Ovary (tissue), 9 donors: Measurements from ENCODE around the gene CYB561A3. TPM values are rescaled to one million over a fixed set of nuclear protein-coding genes. Genes with fewer than 3 reads are reported as not detected.

Experiments
- DNase-seq, 5 donors: peaks; one replicate each; pipeline ENCODE4 v3.0.0-alpha.2; 2019 to 2020
- H3K27ac ChIP-seq, 2 donors: fragments of 200-600 bp; one replicate each; pipeline versions ENCODE4 v1.5.1 to v1.8.0; 2019 to 2022
- H3K27me3 ChIP-seq: fragments of 200-600 bp; one replicate; pipeline ENCODE4 v1.8.0; 2022
- H3K36me3 ChIP-seq: fragments of 200-600 bp; sonication (generic); one replicate; pipeline ENCODE4 v1.5.1; 2019
- H3K4me1 ChIP-seq: one replicate; pipeline ENCODE4 v1.8.1; 2013; ENCODE audit warnings: mild to moderate bottlenecking, moderate library complexity; ENCODE audit not compliant: insufficient read depth
- H3K4me3 ChIP-seq: fragments of 200-600 bp; sonication (generic); one replicate; pipeline ENCODE4 v1.5.1; 2017
- H3K9me3 ChIP-seq, 2 donors: fragments of 200-600 bp in 1 of 2; sonication (generic) in 1 of 2; one replicate each; pipeline versions ENCODE4 v1.5.1 to v1.8.1; 2013 to 2019; ENCODE audit warnings: mild to moderate bottlenecking in 1 of 2, moderate library complexity in 1 of 2
- CTCF ChIP-seq, 3 donors: fragments of 450-650 bp in 2 of 3; fragments of 200-600 bp in 1 of 3; IDR thresholded peaks; one replicate each; pipeline versions ENCODE4 v1.5.1 to v1.8.0; 2016 to 2022; ENCODE audit warnings: antibody characterized with exemption in 3 of 3, mild to moderate bottlenecking in 1 of 3
- EP300 ChIP-seq: sonication (generic); formaldehyde crosslinking; IDR thresholded peaks from one replicate; pipeline ENCODE4 v1.6.1; 2017; ENCODE audit warnings: antibody characterized with exemption
- POLR2A ChIP-seq: fragments of 450-650 bp; IDR thresholded peaks from one replicate; pipeline ENCODE4 v1.6.1; 2017; ENCODE audit warnings: antibody characterized with exemption, mild to moderate bottlenecking, moderate library complexity
- WGBS, 3 donors: extraction: QIAGEN DNeasy Blood & Tissue Kit in 1 of 3; methylation state at CpG; one replicate each; pipeline versions ENCODE4 v1.1.5 to v1.1.7; 2013 to 2017; 5-methylcytosine and 5-hydroxymethylcytosine counted together
- intact Hi-C, 4 donors: fragments of 100-400 bp; cut with DNase I; formaldehyde crosslinking; loops; one replicate each; pipeline versions ENCODE4 v1.11.0 to v1.15.1; 2022 to 2023
- polyA plus RNA-seq, 2 donors: library from polyadenylated mRNA; stranded (reverse); fragments of 200-250 nt in 1 of 2; fragments of 350-450 nt in 1 of 2; fragmentation: Illumina TruSeq in 1 of 2; extraction: RNeasy Lipid Tissue Mini Kit (QIAGEN cat#74804) in 1 of 2; gene quantifications; one replicate each; pipeline ENCODE4 v1.2.3, GENCODE V29; 2013 to 2014
- total RNA-seq, 7 donors: library from RNA; depleted of rRNA in 2 of 7; stranded (reverse); fragments of >200 nt in 2 of 7; fragmentation: NEBNext Ultra II Directional in 3 of 7; extraction: Animal tissue kit (Norgen Biotek cat#: 25700) in 3 of 7; gene quantifications; one replicate each; pipeline versions ENCODE4 v1.1.0 to v1.2.4, GENCODE V29; 2016 to 2023
- donor health status: DM: no; HTN: no; CAD: no; lungs with moderate emphysema.
- donor health status: DM: no; HTN: no; CAD: no.
- donor health status: Bipolar disorder and iron deficiency.
- donor health status: DM: yes; HTN: yes; CAD: no.
- donor health status: DM: no; HTN: no; CAD: no.
- donor health status: DM: yes; HTN: yes; CAD: no.

Gene CYB561A3
- total and polyA plus RNA-seq, 9 donors: 24.1 to 58.3 (median 44.1) TPM

DNA sequence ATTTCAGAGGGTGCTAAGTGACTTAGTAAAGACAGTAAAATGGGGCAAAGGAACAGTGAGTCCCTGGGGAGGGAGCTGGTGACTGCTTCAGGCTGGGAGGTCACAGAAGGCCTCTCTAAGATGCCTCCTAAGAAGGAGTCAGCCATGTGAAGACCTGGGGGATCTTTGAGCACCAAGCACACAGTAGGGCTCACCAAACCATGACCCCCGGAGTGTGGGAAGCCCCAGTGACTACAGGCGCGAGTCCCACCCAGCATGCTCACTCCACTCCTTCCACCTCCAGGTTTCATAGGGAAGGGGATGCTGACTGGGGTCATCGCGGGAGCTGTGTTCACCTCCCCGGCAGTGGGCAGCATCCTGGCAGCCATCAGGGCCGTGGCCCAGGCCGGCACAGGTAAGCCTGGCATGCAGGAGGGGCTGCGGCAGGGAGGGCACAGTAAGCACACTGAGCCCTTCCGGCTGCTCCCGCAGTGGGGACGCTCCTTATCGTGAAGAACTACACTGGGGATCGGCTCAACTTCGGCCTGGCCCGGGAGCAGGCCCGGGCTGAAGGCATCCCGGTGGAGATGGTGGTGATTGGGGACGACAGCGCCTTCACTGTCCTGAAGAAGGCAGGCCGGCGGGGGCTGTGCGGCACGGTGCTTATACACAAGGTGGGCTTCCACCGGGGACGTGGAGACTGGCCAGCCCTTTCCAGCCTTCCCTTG is 22.7 kb downstream of the CYB561A3 start:
- 89 to 90% (median 90%) methylated on average over 26 of the region's 26 CpGs for WGBS, 3 donors
- Histone ChIP-seq H3K27ac (no peak overlapping the region), H3K36me3 (no peaks in the 10 kb centered on the region), H3K4me3 (no peak overlapping the region), H3K9me3 (no peaks in the 10 kb centered on the region), H3K27me3 (no peaks in the 10 kb centered on the region), H3K4me1 (peaks cover 18% of the 10 kb centered on the region)
- TF ChIP-seq EP300 (no peak), CTCF (IDR thresholded peaks at IDR 0.05) (no peak), POLR2A (no peak)
- peak in 1 of 5 donors; percentile 36 for DNase-seq
- intact Hi-C loops: no loop called here

GRCh38 chr11:61337706-61338470 is 23.8 kb downstream of the CYB561A3 start:
- no peaks in the 10 kb centered on the region for H3K27me3 ChIP-seq
- intact Hi-C loops: loop anchor here in 3 of 4 donors (2.0 kb wide), 2 partner anchors 43 to 47 kb away; no protein-coding TSS in a partner anchor
- no peaks in the 10 kb centered on the region for H3K36me3 ChIP-seq
- no peaks in the 10 kb centered on the region for H3K9me3 ChIP-seq
- no peak overlapping the region for H3K27ac ChIP-seq
- DNase-seq: no peak
- 91 to 92% (median 91%) methylated on average over 15 of the region's 15 CpGs for WGBS, 3 donors
- no peak for TF ChIP-seq CTCF (IDR thresholded peaks at IDR 0.05)
- no peak overlapping the region for H3K4me3 ChIP-seq
- H3K4me1 ChIP-seq: peaks cover 20% of the 10 kb centered on the region

GRCh38 chr11:61336171-61336935 is 25.3 kb downstream of the CYB561A3 start:
- peak; percentile 83 to 91 (median 86) for DNase-seq
- intact Hi-C loops: loop anchor here (1.0 to 2.0 kb wide), 3 partner anchors 44 to 49 kb away; no protein-coding TSS in a partner anchor

More at GRCh38 chr11:61336171-61336935, 25.3 kb downstream of the CYB561A3 start:
- TF ChIP-seq POLR2A (no peak), EP300 (no peak), CTCF (IDR thresholded peaks at IDR 0.05) (peak; percentile 92 to 98 (median 95))
- H3K27me3 ChIP-seq: no peaks in the 10 kb centered on the region
- no peak overlapping the region for H3K4me3 ChIP-seq
- peaks cover 25% of the 10 kb centered on the region for H3K4me1 ChIP-seq
- H3K9me3 ChIP-seq: no peaks in the 10 kb centered on the region
- 24 to 26% (median 24%) methylated on average over 8 of the region's 8 CpGs for WGBS, 3 donors
- no peaks in the 10 kb centered on the region for H3K36me3 ChIP-seq
- peak overlapping the region in 1 of 2 donors; percentile 92 for H3K27ac ChIP-seq
